ENCODE measurements around the gene ANAPC16. TPM values are rescaled to one million over a fixed set of nuclear protein-coding genes. Genes with fewer than 3 reads are reported as not detected.

ANAPC16 gene
- total RNA-seq, 2 donors from 2014 or later, result 40.9 to 59.4 TPM

- TF ChIP-seq, protein P1, sequence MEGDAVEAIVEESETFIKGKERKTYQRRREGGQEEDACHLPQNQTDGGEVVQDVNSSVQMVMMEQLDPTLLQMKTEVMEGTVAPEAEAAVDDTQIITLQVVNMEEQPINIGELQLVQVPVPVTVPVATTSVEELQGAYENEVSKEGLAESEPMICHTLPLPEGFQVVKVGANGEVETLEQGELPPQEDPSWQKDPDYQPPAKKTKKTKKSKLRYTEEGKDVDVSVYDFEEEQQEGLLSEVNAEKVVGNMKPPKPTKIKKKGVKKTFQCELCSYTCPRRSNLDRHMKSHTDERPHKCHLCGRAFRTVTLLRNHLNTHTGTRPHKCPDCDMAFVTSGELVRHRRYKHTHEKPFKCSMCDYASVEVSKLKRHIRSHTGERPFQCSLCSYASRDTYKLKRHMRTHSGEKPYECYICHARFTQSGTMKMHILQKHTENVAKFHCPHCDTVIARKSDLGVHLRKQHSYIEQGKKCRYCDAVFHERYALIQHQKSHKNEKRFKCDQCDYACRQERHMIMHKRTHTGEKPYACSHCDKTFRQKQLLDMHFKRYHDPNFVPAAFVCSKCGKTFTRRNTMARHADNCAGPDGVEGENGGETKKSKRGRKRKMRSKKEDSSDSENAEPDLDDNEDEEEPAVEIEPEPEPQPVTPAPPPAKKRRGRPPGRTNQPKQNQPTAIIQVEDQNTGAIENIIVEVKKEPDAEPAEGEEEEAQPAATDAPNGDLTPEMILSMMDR (IDR thresholded peaks at IDR 0.05), result no peak
- intact Hi-C loops (cut with DNase I), result no loop called here
- DNase-seq (no peak), ATAC-seq (no peak)
- Histone ChIP-seq H3K4me1 (peaks cover 73% of the 10 kb centered on the region), H3K4me3 (no peak overlapping the region), H3K27ac (peak overlapping the region in 3 of 4 donors; percentile 92 to 96 (median 95)), H3K9me3 (no peaks in the 10 kb centered on the region), H3K36me3 (replicated peaks in 1 of 2; ENCODE audit: insufficient read depth in 1 of 2, low read depth in 2 of 2) (no peaks in the 10 kb centered on the region), H3K27me3 (no peaks in the 10 kb centered on the region)
- 83 to 97% methylated on average over 6 of the region's 6 CpGs for WGBS, 2 donors
Measured at GRCh38 chr10:72255977-72256729, 40.3 kb downstream of the ANAPC16 start.

- no peak for ATAC-seq
Measured at GRCh38 chr10:72257051-72257892, 41.5 kb downstream of the ANAPC16 start.

DNA sequence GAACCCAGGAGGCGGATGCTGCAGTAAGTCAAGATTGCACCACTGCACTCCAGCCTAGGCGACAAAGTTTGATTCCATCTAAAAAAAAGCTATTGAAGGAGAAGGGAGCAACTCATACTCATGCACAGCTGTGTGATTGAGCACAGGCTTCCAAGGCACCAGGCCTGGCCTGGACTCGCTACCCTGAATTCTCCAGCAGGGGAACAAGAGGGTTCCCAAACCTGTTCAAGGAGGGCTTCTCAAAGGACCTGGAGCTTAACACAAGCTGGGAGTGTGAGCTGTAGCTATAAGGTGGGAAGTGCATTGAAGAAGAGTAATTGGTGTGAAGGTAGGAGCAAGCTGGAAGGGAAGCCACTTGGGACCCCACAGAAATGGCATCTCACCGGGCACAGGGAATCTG, 42.8 kb downstream of the ANAPC16 start:
- TF ChIP-seq POLR2A (IDR thresholded peaks at IDR 0.05), result no peak
- TF ChIP-seq, protein P1 (IDR thresholded peaks at IDR 0.05), result no peak
- Histone ChIP-seq H3K9me3 (no peaks in the 10 kb centered on the region), H3K36me3 (replicated peaks in 1 of 2; ENCODE audit: insufficient read depth in 1 of 2, low read depth in 2 of 2) (no peaks in the 10 kb centered on the region), H3K4me1 (peaks cover 82% of the 10 kb centered on the region), H3K27me3 (no peaks in the 10 kb centered on the region), H3K4me3 (no peak overlapping the region), H3K27ac (no peak overlapping the region)
- DNase-seq (no peak), ATAC-seq (no peak)
- WGBS, 2 donors, result 91 to 96% methylated on average over 4 of the region's 4 CpGs
- intact Hi-C loops (cut with DNase I), result no loop called here

More at GRCh38 chr10:72257051-72257892, 41.5 kb downstream of the ANAPC16 start:
- H3K27ac ChIP-seq, result peak overlapping the region in 2 of 4 donors; percentile 2 to 95
- no peak for TF ChIP-seq POLR2A (IDR thresholded peaks at IDR 0.05)
- TF ChIP-seq, protein P1 (IDR thresholded peaks at IDR 0.05), result no peak
- 71 to 83% methylated on average over 8 of the region's 8 CpGs for WGBS, 2 donors
- H3K36me3 ChIP-seq (replicated peaks in 1 of 2; ENCODE audit: insufficient read depth in 1 of 2, low read depth in 2 of 2), result no peaks in the 10 kb centered on the region
- DNase-seq, result peak in 1 of 4 donors; percentile 65
- no peak overlapping the region for H3K4me3 ChIP-seq
- intact Hi-C loops (cut with DNase I), result no loop called here
- H3K9me3 ChIP-seq, result no peaks in the 10 kb centered on the region
- H3K4me1 ChIP-seq, result peaks cover 79% of the 10 kb centered on the region
- no peaks in the 10 kb centered on the region for H3K27me3 ChIP-seq

DNA sequence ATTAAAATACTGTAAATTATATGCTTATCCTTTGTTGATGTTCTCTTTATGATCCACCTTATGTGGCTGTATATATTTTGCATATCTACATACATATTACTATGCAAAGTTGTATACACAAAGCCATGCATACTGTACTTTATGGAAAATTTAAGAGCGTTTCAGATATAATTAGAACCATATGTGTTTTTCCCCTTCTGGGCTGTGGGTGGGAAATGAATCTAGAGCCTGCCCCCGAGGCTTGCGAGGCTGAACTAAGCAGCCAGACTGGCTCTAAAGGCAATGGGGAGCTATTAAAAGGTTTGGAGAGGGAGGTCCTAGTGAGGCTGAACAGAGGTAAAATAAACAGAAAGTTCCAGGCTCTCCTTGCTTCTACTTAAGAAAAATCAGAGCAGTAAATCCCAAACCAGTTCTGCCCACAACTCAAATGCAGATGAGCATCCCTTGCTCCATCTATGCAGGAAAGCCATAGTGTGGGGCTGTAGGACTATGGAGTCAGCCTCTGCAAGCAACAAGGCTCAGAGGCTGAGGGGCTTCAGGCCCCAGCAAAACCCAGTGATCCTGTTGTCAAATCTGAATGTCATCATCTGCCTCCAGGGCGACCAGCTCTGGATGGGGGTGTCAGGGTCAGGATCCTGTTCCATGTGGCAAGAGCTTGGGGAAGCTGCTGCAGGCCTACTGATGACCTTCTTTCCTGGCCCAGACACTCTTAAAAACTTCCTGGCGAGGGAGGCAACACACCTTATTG, 43.9 kb downstream of the ANAPC16 start:
- no peak for TF ChIP-seq POLR2A (IDR thresholded peaks at IDR 0.05)
- TF ChIP-seq, protein P1 (IDR thresholded peaks at IDR 0.05), result no peak
- no peak for ATAC-seq
- peak in 1 of 4 donors; percentile 36 for DNase-seq

More for the DNA sequence above, 43.9 kb downstream of the ANAPC16 start:
- 68 to 70% methylated on average over 5 of the region's 5 CpGs for WGBS, 2 donors
- Histone ChIP-seq H3K27ac (peak overlapping the region; percentile 47 to 71 (median 70)), H3K9me3 (no peaks in the 10 kb centered on the region), H3K36me3 (replicated peaks in 1 of 2; ENCODE audit: insufficient read depth in 1 of 2, low read depth in 2 of 2) (no peaks in the 10 kb centered on the region), H3K4me1 (peaks cover 82% of the 10 kb centered on the region), H3K27me3 (no peaks in the 10 kb centered on the region), H3K4me3 (no peak overlapping the region)
- intact Hi-C loops (cut with DNase I), result no loop called here
